ENCODE data around the gene CHID1.

Gene CHID1

GRCh38 chr11:926341-926916, 15.8 kb upstream of the CHID1 start:
- Histone ChIP-seq H3K9me3 (ENCODE audit: insufficient read depth, low read length) (no peaks in the 10 kb centered on the region), H3K9me2 (replicated peaks; ENCODE audit: insufficient read depth, low read length) (no peaks in the 10 kb centered on the region), H3K79me2 (ENCODE audit: insufficient read depth, low read length) (peaks cover 51% of the 10 kb centered on the region), H3K27ac (ENCODE audit: low read depth, low read length) (no peak overlapping the region; the same call in 1 of the 2 replicates), H3F3A (ENCODE audit: insufficient read depth) (peaks cover 13% of the 10 kb centered on the region), H2AFZ (ENCODE audit: low read depth, low read length, severe bottlenecking) (no peak overlapping the region), H3K36me3 (ENCODE audit: low read length) (no peaks in the 10 kb centered on the region), H4K20me1 (ENCODE audit: low read depth, low read length) (no peaks in the 10 kb centered on the region; the same call in 1 of the 2 replicates), H3K27me3 (ENCODE audit: low read length) (no peaks in the 10 kb centered on the region), H3K4me3 (ENCODE audit: insufficient read depth, low read length, poor library complexity, severe bottlenecking) (peak overlapping the region; percentile 92), H3K9ac (ENCODE audit: low read length) (peak overlapping the region; percentile 82), H3K4me2 (ENCODE audit: low read depth, low read length, poor library complexity, severe bottlenecking) (peak overlapping the region; percentile 76)
- TF ChIP-seq CTCF (IDR thresholded peaks at IDR 0.05; ENCODE audit: insufficient read depth, low read length, poor library complexity, severe bottlenecking), result no peak
- no peak for TF ChIP-seq EZH2phosphoT487 (conservative IDR thresholded peaks at IDR 0.05; ENCODE audit: low read length)

- H2AFZ ChIP-seq (ENCODE audit: low read depth, low read length, severe bottlenecking), result peak within 1 kb of the TSS; percentile 63
- H4K20me1 ChIP-seq (ENCODE audit: low read depth, low read length), result no peaks in the 10 kb centered on the region; the same call in 1 of the 2 replicates
- H3K27me3 ChIP-seq (ENCODE audit: low read length), result no peaks in the 10 kb centered on the region
- H3F3A ChIP-seq (ENCODE audit: insufficient read depth), result peaks cover 13% of the 10 kb centered on the region
- no peaks in the 10 kb centered on the region for H3K9me2 ChIP-seq (replicated peaks; ENCODE audit: insufficient read depth, low read length)
- TF ChIP-seq CTCF (IDR thresholded peaks at IDR 0.05; ENCODE audit: insufficient read depth, low read length, poor library complexity, severe bottlenecking) (peak; percentile 49), EZH2phosphoT487 (conservative IDR thresholded peaks at IDR 0.05; ENCODE audit: low read length) (no peak)
- peak within 1 kb of the TSS; percentile 54 for H3K27ac ChIP-seq (ENCODE audit: low read depth, low read length)
- peak within 1 kb of the TSS; percentile 76 for H3K4me2 ChIP-seq (ENCODE audit: low read depth, low read length, poor library complexity, severe bottlenecking)
- peak within 1 kb of the TSS; percentile 92 for H3K4me3 ChIP-seq (ENCODE audit: insufficient read depth, low read length, poor library complexity, severe bottlenecking)
- no peaks in the 10 kb centered on the region for H3K9me3 ChIP-seq (ENCODE audit: insufficient read depth, low read length)
- H3K79me2 ChIP-seq (ENCODE audit: insufficient read depth, low read length), result peaks cover 43% of the 10 kb centered on the region
- peak within 1 kb of the TSS; percentile 82 for H3K9ac ChIP-seq (ENCODE audit: low read length)
- no peaks in the 10 kb centered on the region for H3K36me3 ChIP-seq (ENCODE audit: low read length)
These were observed 15.1 kb upstream of the CHID1 start, which contains the start of gene AP2A2 for GRCh38 chr11:925496-926301. Gene AP2A2 (plus strand): TSS chr11:925870. CDS start chr11:926022, 152 bp downstream.

GRCh38 chr11:925158-925495, 14.5 kb upstream of the CHID1 start:
- Histone ChIP-seq H3K4me2 (ENCODE audit: low read depth, low read length, poor library complexity, severe bottlenecking) (peak overlapping the region; percentile 16), H4K20me1 (ENCODE audit: low read depth, low read length) (no peaks in the 10 kb centered on the region; the same call in 1 of the 2 replicates), H3K27ac (ENCODE audit: low read depth, low read length) (no peak overlapping the region), H3K79me2 (ENCODE audit: insufficient read depth, low read length) (peaks cover 38% of the 10 kb centered on the region), H3K9ac (ENCODE audit: low read length) (peak overlapping the region; percentile 34), H3K4me3 (ENCODE audit: insufficient read depth, low read length, poor library complexity, severe bottlenecking) (peak overlapping the region; percentile 51), H3F3A (ENCODE audit: insufficient read depth) (peaks cover 13% of the 10 kb centered on the region), H2AFZ (ENCODE audit: low read depth, low read length, severe bottlenecking) (no peak overlapping the region), H3K9me2 (replicated peaks; ENCODE audit: insufficient read depth, low read length) (no peaks in the 10 kb centered on the region), H3K36me3 (ENCODE audit: low read length) (no peaks in the 10 kb centered on the region), H3K27me3 (ENCODE audit: low read length) (no peaks in the 10 kb centered on the region), H3K9me3 (ENCODE audit: insufficient read depth, low read length) (no peaks in the 10 kb centered on the region)
- TF ChIP-seq EZH2phosphoT487 (conservative IDR thresholded peaks at IDR 0.05; ENCODE audit: low read length) (no peak), CTCF (IDR thresholded peaks at IDR 0.05; ENCODE audit: insufficient read depth, low read length, poor library complexity, severe bottlenecking) (no peak)
